HK-2 (cell line): ENCODE measurements around the gene ERBB2.
"Not testable (repeated sequence)": the region's sequence is repeated elsewhere in the genome, so short reads cannot be mapped to it uniquely, and the experiment has no call there.

Source experiments
- DNase-seq: peaks from one replicate; pipeline ENCODE4 v3.0.0-alpha.2; 2018; ENCODE audit not compliant: unreplicated experiment

The ERBB2 gene

GRCh38 chr17:39745335-39746144, 45.7 kb downstream of the ERBB2 start:
- DNase-seq = no peak

- no peak for DNase-seq
These were observed 46.2 kb downstream of the ERBB2 start for GRCh38 chr17:39746145-39746461.

GRCh38 chr17:39747745-39748144, 47.9 kb downstream of the ERBB2 start:
- no peak for DNase-seq

GRCh38 chr17:39748444-39749034, 48.7 kb downstream of the ERBB2 start:
- not testable (repeated sequence) for DNase-seq

GRCh38 chr17:39750131-39751015, 50.5 kb downstream of the ERBB2 start:
- DNase-seq = no peak

GRCh38 chr17:39751016-39751543, 51.2 kb downstream of the ERBB2 start:
- no peak for DNase-seq

GRCh38 chr17:39751637-39752036, 51.8 kb downstream of the ERBB2 start:
- no peak for DNase-seq

- DNase-seq = no peak
These were observed 52.5 kb downstream of the ERBB2 start for GRCh38 chr17:39752241-39752881.

- DNase-seq = no peak
These were observed 53.8 kb downstream of the ERBB2 start for GRCh38 chr17:39753514-39754160.

GRCh38 chr17:39754161-39754957, 54.5 kb downstream of the ERBB2 start:
- DNase-seq = peak; percentile 98

GRCh38 chr17:39754958-39755553, 55.2 kb downstream of the ERBB2 start:
- peak; percentile 18 for DNase-seq

GRCh38 chr17:39755554-39756379, 55.9 kb downstream of the ERBB2 start:
- peak; percentile 37 for DNase-seq

- no peak for DNase-seq
These were observed 56.7 kb downstream of the ERBB2 start for GRCh38 chr17:39756380-39757079.

- DNase-seq = no peak
These were observed 57.4 kb downstream of the ERBB2 start for GRCh38 chr17:39757176-39757662.

- DNase-seq = no peak
These were observed 58.3 kb downstream of the ERBB2 start for GRCh38 chr17:39757931-39758873.

- no peak for DNase-seq
These were observed 59.3 kb downstream of the ERBB2 start for GRCh38 chr17:39759204-39759603.

GRCh38 chr17:39761861-39762496, 62.1 kb downstream of the ERBB2 start:
- no peak for DNase-seq
